ENCODE results near the gene EIPR1. TPM values are rescaled to one million over a fixed set of nuclear protein-coding genes. Genes with fewer than 3 reads are reported as not detected.

The EIPR1 gene
- total and polyA plus RNA-seq, 2 of the 13 experiments (the other 11 are each of a cell fraction or from before 2014, with no cell fraction given), result 70.0 to 96.3 TPM

- no peak overlapping the region for H3K27ac ChIP-seq (ENCODE audit: extremely low read length, insufficient read depth, low read length)
- in situ Hi-C loops (cut with HindIII; ENCODE audit: extremely low pct_ligation_motif_present, low pct_unique_long_range_greater_than_20kb) (no loop called here), intact Hi-C loops (cut with micrococcal nuclease; ENCODE audit: unreplicated experiment) (no loop called here)
- no peak for ATAC-seq
- ChIA-PET POLR2A (no interaction called here), CTCF (ENCODE audit: low intra/inter-chr PET ratio, low total read pairs) (no interaction called here)
- H3K9ac ChIP-seq (ENCODE audit: insufficient read depth, low read depth, low read length), result no peak overlapping the region
- TF ChIP-seq ZNF30 (CRISPR knock-in tag; IDR thresholded peaks at IDR 0.05) (no peak), ZMAT5 (CRISPR knock-in tag; IDR thresholded peaks at IDR 0.05; ENCODE audit: borderline replicate concordance, low read depth) (no peak), ZNF766 (CRISPR knock-in tag; IDR thresholded peaks at IDR 0.05; ENCODE audit: borderline replicate concordance) (no peak), ZNF33A (CRISPR knock-in tag; IDR thresholded peaks at IDR 0.05; ENCODE audit: borderline replicate concordance) (no peak), ZNF317 (CRISPR knock-in tag; IDR thresholded peaks at IDR 0.05) (no peak), AKAP8 (CRISPR knock-in tag; IDR thresholded peaks at IDR 0.05) (no peak), ARID2 (CRISPR knock-in tag; IDR thresholded peaks at IDR 0.05; ENCODE audit: borderline replicate concordance) (no peak), ZNF652 (CRISPR knock-in tag; IDR thresholded peaks at IDR 0.05; ENCODE audit: borderline replicate concordance, low read depth) (no peak), ZNF7 (CRISPR knock-in tag; IDR thresholded peaks at IDR 0.05) (no peak), DRAP1 (CRISPR knock-in tag; IDR thresholded peaks at IDR 0.05) (no peak)
- no peak overlapping the region for H2AFZ ChIP-seq (ENCODE audit: low read length)
- H3K27me3 ChIP-seq (ENCODE audit: control insufficient read depth in 1 of 2, insufficient read depth in 2 of 2, low read length in 2 of 2), result no peaks in the 10 kb centered on the region
- no peaks in the 10 kb centered on the region for H3K9me3 ChIP-seq (ENCODE audit: low read length)
- H3K4me3 ChIP-seq (replicated peaks in 1 of 3; ENCODE audit: insufficient read depth in 1 of 3, low read depth in 2 of 3, low read length in 3 of 3), result no peak overlapping the region
- 95% methylated on average over 6 of the region's 6 CpGs for WGBS (ENCODE audit: low lambda C conversion rate)
- no peaks in the 10 kb centered on the region for H3K79me2 ChIP-seq (ENCODE audit: insufficient read depth, low read length)
- DNase-seq (ENCODE audit: low spot score), result no peak
- FAIRE-seq, result no peak
- peaks cover 38 to 68% of the 10 kb centered on the region in 2 experiments for H3K36me3 ChIP-seq (replicated peaks in 1 of 2; ENCODE audit: control insufficient read depth in 1 of 2, insufficient read depth in 2 of 2, low read length in 2 of 2)
- H3K4me1 ChIP-seq (ENCODE audit: insufficient read depth, low read length), result peaks cover 16% of the 10 kb centered on the region
- no peaks in the 10 kb centered on the region for H4K20me1 ChIP-seq (ENCODE audit: insufficient read depth, low read length)
- BruUV-seq (replicated peaks), result no TSS peak
- no peak overlapping the region for H3K4me2 ChIP-seq (ENCODE audit: low read depth, low read length)
These were observed 49.7 kb upstream of the EIPR1 start for GRCh38 chr2:3427272-3427671.

Measured in HepG2 (cell line).